Progenitor cell of endocrine pancreas (in vitro differentiated cells): ENCODE results near the gene PTGR3. TPM values are rescaled to one million over a fixed set of nuclear protein-coding genes. Genes with fewer than 3 reads are reported as not detected.

Source experiments
- DNase-seq: peaks from one replicate; pipeline ENCODE4 v3.0.0; 2021; ENCODE audit warnings: low spot score; ENCODE audit not compliant: unreplicated experiment
- H3K27ac Mint-ChIP-seq: 2 replicates; pipeline ENCODE4 v1.8.0; 2021; ENCODE audit warnings: mild to moderate bottlenecking, moderate library complexity, mixed read lengths
- H3K27me3 Mint-ChIP-seq: 2 replicates; pipeline ENCODE4 v1.8.0; 2021; ENCODE audit warnings: mixed read lengths
- H3K36me3 Mint-ChIP-seq: 2 replicates; pipeline ENCODE4 v1.8.0; 2022; ENCODE audit warnings: mixed read lengths; ENCODE audit not compliant: insufficient read depth
- H3K4me1 Mint-ChIP-seq: 2 replicates; pipeline ENCODE4 v1.8.0; 2021; ENCODE audit warnings: low read depth, mixed read lengths
- H3K4me3 Mint-ChIP-seq: 2 replicates; pipeline ENCODE4 v1.8.0; 2021; ENCODE audit warnings: low read depth, mild to moderate bottlenecking, moderate library complexity, mixed read lengths
- H3K9me3 Mint-ChIP-seq: 2 replicates; pipeline ENCODE4 v1.8.0; 2021; ENCODE audit warnings: low read depth, mixed read lengths
- CTCF ChIP-seq: fragments of 200-600 bp; sonication (generic); IDR thresholded peaks from one replicate; pipeline ENCODE4 v1.5.0; 2021; ENCODE audit warnings: antibody characterized with exemption, mild to moderate bottlenecking; ENCODE audit not compliant: unreplicated experiment
- total RNA-seq: library from RNA; stranded (reverse); gene quantifications from 2 replicates; pipeline ENCODE4 v1.2.1, GENCODE V29; 2021

The PTGR3 gene
- total RNA-seq, 1 donor from 2014 or later = 36.8 TPM

- Mint-ChIP-seq H3K27ac (no peak overlapping the region), H3K36me3 (peaks cover 1% of the 10 kb centered on the region), H3K27me3 (no peaks in the 10 kb centered on the region), H3K9me3 (no peaks in the 10 kb centered on the region), H3K4me3 (no peak overlapping the region), H3K4me1 (peaks cover 3% of the 10 kb centered on the region)
- TF ChIP-seq CTCF = no peak
- DNase-seq = no peak
Observed at GRCh38 chr18:75235896-75236295, 27.0 kb upstream of the PTGR3 start.

- no peak for TF ChIP-seq CTCF
- Mint-ChIP-seq H3K4me3 (no peak overlapping the region), H3K9me3 (no peaks in the 10 kb centered on the region), H3K27ac (no peak overlapping the region), H3K4me1 (peaks cover 9% of the 10 kb centered on the region), H3K27me3 (no peaks in the 10 kb centered on the region), H3K36me3 (peaks cover 1% of the 10 kb centered on the region)
- no peak for DNase-seq
Observed at GRCh38 chr18:75234901-75235300, 26.0 kb upstream of the PTGR3 start.

GRCh38 chr18:75231053-75231406 is 22.1 kb upstream of the PTGR3 start:
- H3K36me3 Mint-ChIP-seq = no peaks in the 10 kb centered on the region
- no peak for TF ChIP-seq CTCF
- H3K27me3 Mint-ChIP-seq = no peaks in the 10 kb centered on the region
- no peak for DNase-seq
- no peak overlapping the region for H3K27ac Mint-ChIP-seq
- H3K4me3 Mint-ChIP-seq = no peak overlapping the region
- peaks cover 34% of the 10 kb centered on the region for H3K4me1 Mint-ChIP-seq
- H3K9me3 Mint-ChIP-seq = no peaks in the 10 kb centered on the region

GRCh38 chr18:75230163-75231052 is 21.5 kb upstream of the PTGR3 start:
- Mint-ChIP-seq H3K27ac (peak overlapping the region; percentile 47), H3K9me3 (no peaks in the 10 kb centered on the region), H3K27me3 (no peaks in the 10 kb centered on the region), H3K4me3 (no peak overlapping the region), H3K4me1 (peaks cover 39% of the 10 kb centered on the region), H3K36me3 (no peaks in the 10 kb centered on the region)
- no peak for DNase-seq
- TF ChIP-seq CTCF = no peak

- H3K27me3 Mint-ChIP-seq = no peaks in the 10 kb centered on the region
- no peaks in the 10 kb centered on the region for H3K36me3 Mint-ChIP-seq
- peaks cover 40% of the 10 kb centered on the region for H3K4me1 Mint-ChIP-seq
- no peak for DNase-seq
- H3K4me3 Mint-ChIP-seq = no peak overlapping the region
- H3K27ac Mint-ChIP-seq = no peak overlapping the region
- no peaks in the 10 kb centered on the region for H3K9me3 Mint-ChIP-seq
- TF ChIP-seq CTCF = no peak
Observed at GRCh38 chr18:75229437-75229836, 20.5 kb upstream of the PTGR3 start.
